HG02884 (cell line): Measurements from ENCODE around the gene ACR.

Experiments
- ATAC-seq: cut with Tn5 transposase; IDR thresholded peaks from one replicate; pipeline ENCODE4 v1.9.1; 2021; ENCODE audit warnings: mild to moderate bottlenecking, moderate library complexity; ENCODE audit not compliant: unreplicated experiment

ACR gene

GRCh38 chr22:50702821-50703725, 34.9 kb upstream of the ACR start:
- ATAC-seq = no peak

- ATAC-seq = no peak
These were observed 34.1 kb upstream of the ACR start for GRCh38 chr22:50703726-50704509.

- no peak for ATAC-seq
These were observed 33.3 kb upstream of the ACR start for GRCh38 chr22:50704510-50705218.

GRCh38 chr22:50705219-50705691, 32.7 kb upstream of the ACR start:
- ATAC-seq = no peak

GRCh38 chr22:50705851-50706351, 32.1 kb upstream of the ACR start:
- no peak for ATAC-seq

GRCh38 chr22:50706481-50707125, 31.4 kb upstream of the ACR start:
- ATAC-seq = no peak

GRCh38 chr22:50708474-50708873, 29.5 kb upstream of the ACR start:
- ATAC-seq = no peak

- no peak for ATAC-seq
These were observed 29.0 kb upstream of the ACR start for GRCh38 chr22:50708996-50709395.

- no peak for ATAC-seq
These were observed 27.8 kb upstream of the ACR start for GRCh38 chr22:50710221-50710620.

- ATAC-seq = no peak
These were observed 27.1 kb upstream of the ACR start for GRCh38 chr22:50710886-50711285.

GRCh38 chr22:50711446-50712340, 26.3 kb upstream of the ACR start:
- ATAC-seq = no peak

- no peak for ATAC-seq
These were observed 25.5 kb upstream of the ACR start for GRCh38 chr22:50712341-50713007.

- ATAC-seq = no peak
These were observed 25.0 kb upstream of the ACR start for GRCh38 chr22:50713008-50713385.

GRCh38 chr22:50713571-50714056, 24.4 kb upstream of the ACR start:
- no peak for ATAC-seq

- ATAC-seq = no peak
These were observed 23.9 kb upstream of the ACR start for GRCh38 chr22:50714150-50714549.

- no peak for ATAC-seq
These were observed 23.3 kb upstream of the ACR start for GRCh38 chr22:50714631-50715179.

- no peak for ATAC-seq
These were observed 22.8 kb upstream of the ACR start for GRCh38 chr22:50715250-50715649.

- no peak for ATAC-seq
These were observed 22.2 kb upstream of the ACR start for GRCh38 chr22:50715776-50716175.
